ENCODE results near the gene SLC6A16. TPM values are rescaled to one million over a fixed set of nuclear protein-coding genes. Genes with fewer than 3 reads are reported as not detected.
A peak's percentile ranks its signal among the peaks of the same experiment; 100 is the strongest.

The SLC6A16 gene
- total RNA-seq, 1 experiment from 2014 or later: 0.61 TPM

- intact Hi-C loops (cut with micrococcal nuclease; ENCODE audit: unreplicated experiment): no loop called here
- H3K4me2 ChIP-seq: no peak overlapping the region
- no peaks in the 10 kb centered on the region for H3K9me2 ChIP-seq (ENCODE audit: insufficient read depth)
- ChIA-PET POLR2A (ENCODE audit: unreplicated experiment) (interaction anchor here (0.6 kb wide), 1 partner anchor 291 kb away, joined by 4 read pairs; the partner anchor contains the start of gene RRAS), CTCF (interaction anchor here (0.6 kb wide), 1 partner anchor 9 kb away, joined by 3 read pairs; no protein-coding TSS in a partner anchor)
- H3K36me3 ChIP-seq (ENCODE audit: low read depth): 0 out of 2 replicates have a peak, but pooled peaks cover 4% of the 10 kb centered on the region
- no peak overlapping the region for H3K4me3 ChIP-seq
- BruUV-seq (replicated peaks): no TSS peak
- no peaks in the 10 kb centered on the region for H3F3A ChIP-seq (ENCODE audit: insufficient read depth, low read depth)
- no peaks in the 10 kb centered on the region for H3K79me2 ChIP-seq (ENCODE audit: low read depth)
- H3K4me1 ChIP-seq (replicated peaks; ENCODE audit: insufficient read depth): no peaks in the 10 kb centered on the region
- H4K20me1 ChIP-seq (ENCODE audit: insufficient read depth): no peaks in the 10 kb centered on the region
- H2AFZ ChIP-seq: no peak overlapping the region
- no peak for DNase-seq
- no peaks in the 10 kb centered on the region for H3K27me3 ChIP-seq (ENCODE audit: insufficient read depth, low read depth)
- H3K27ac ChIP-seq: no peak overlapping the region
- no peak for TF ChIP-seq CTCF (conservative IDR thresholded peaks at IDR 0.05)
- no peak for TF ChIP-seq EZH2 (IDR thresholded peaks at IDR 0.05; ENCODE audit: low read depth)
- no peaks in the 10 kb centered on the region for H3K9me3 ChIP-seq (ENCODE audit: insufficient read depth, low read depth)
These were observed 23.6 kb upstream of the SLC6A16 start for GRCh38 chr19:49348305-49349189.

- intact Hi-C loops (cut with micrococcal nuclease; ENCODE audit: unreplicated experiment): no loop called here
- no peaks in the 10 kb centered on the region for H3K9me2 ChIP-seq (ENCODE audit: insufficient read depth)
- H3K79me2 ChIP-seq (ENCODE audit: low read depth): no peaks in the 10 kb centered on the region
- H3F3A ChIP-seq (ENCODE audit: insufficient read depth, low read depth): no peaks in the 10 kb centered on the region
- no peak overlapping the region for H2AFZ ChIP-seq
- ChIA-PET POLR2A (ENCODE audit: unreplicated experiment) (interaction anchor here (0.6 kb wide), 1 partner anchor 292 kb away, joined by 4 read pairs; the partner anchor contains the start of gene RRAS), CTCF (no interaction called here)
- H3K27me3 ChIP-seq (ENCODE audit: insufficient read depth, low read depth): no peaks in the 10 kb centered on the region
- DNase-seq: peak in 1 of 2 experiments; percentile 58
- no peak overlapping the region for H3K4me3 ChIP-seq
- H3K4me1 ChIP-seq (replicated peaks; ENCODE audit: insufficient read depth): no peaks in the 10 kb centered on the region
- H3K27ac ChIP-seq: no peak overlapping the region
- no peaks in the 10 kb centered on the region for H3K9me3 ChIP-seq (ENCODE audit: insufficient read depth, low read depth)
- 0 out of 2 replicates have a peak, but pooled peaks cover 4% of the 10 kb centered on the region for H3K36me3 ChIP-seq (ENCODE audit: low read depth)
- no TSS peak for BruUV-seq (replicated peaks)
- H4K20me1 ChIP-seq (ENCODE audit: insufficient read depth): no peaks in the 10 kb centered on the region
- H3K4me2 ChIP-seq: no peak overlapping the region
- TF ChIP-seq EZH2 (IDR thresholded peaks at IDR 0.05; ENCODE audit: low read depth) (no peak), CTCF (conservative IDR thresholded peaks at IDR 0.05) (peak; percentile 45; the same call in 1 of the 2 replicates)
These were observed 22.8 kb upstream of the SLC6A16 start for GRCh38 chr19:49347835-49348234.

- H3K4me1 ChIP-seq (replicated peaks; ENCODE audit: insufficient read depth): no peaks in the 10 kb centered on the region
- no peaks in the 10 kb centered on the region for H3K79me2 ChIP-seq (ENCODE audit: low read depth)
- TF ChIP-seq CTCF (conservative IDR thresholded peaks at IDR 0.05): no peak
- TF ChIP-seq EZH2 (IDR thresholded peaks at IDR 0.05; ENCODE audit: low read depth): no peak
- H3K4me3 ChIP-seq: no peak overlapping the region
- H3F3A ChIP-seq (ENCODE audit: insufficient read depth, low read depth): no peaks in the 10 kb centered on the region
- intact Hi-C loops (cut with micrococcal nuclease; ENCODE audit: unreplicated experiment): no loop called here
- no peaks in the 10 kb centered on the region for H3K9me2 ChIP-seq (ENCODE audit: insufficient read depth)
- DNase-seq: no peak
- no peak overlapping the region for H3K27ac ChIP-seq
- H3K36me3 ChIP-seq (ENCODE audit: low read depth): 0 out of 2 replicates have a peak, but pooled peaks cover 4% of the 10 kb centered on the region
- no peaks in the 10 kb centered on the region for H4K20me1 ChIP-seq (ENCODE audit: insufficient read depth)
- ChIA-PET POLR2A (ENCODE audit: unreplicated experiment) (no interaction called here), CTCF (no interaction called here)
- H3K27me3 ChIP-seq (ENCODE audit: insufficient read depth, low read depth): no peaks in the 10 kb centered on the region
- no peaks in the 10 kb centered on the region for H3K9me3 ChIP-seq (ENCODE audit: insufficient read depth, low read depth)
- no TSS peak for BruUV-seq (replicated peaks)
- no peak overlapping the region for H2AFZ ChIP-seq
- no peak overlapping the region for H3K4me2 ChIP-seq
These were observed 22.2 kb upstream of the SLC6A16 start for GRCh38 chr19:49347191-49347590.

Measured in PC-9 (cell line).